T-helper 1 cell treated with Interleukin-12 subunit alpha and Interleukin-12 subunit beta and Interleukin-4 antibody, amounts not matched to agents 30 μg/mL and 1 μg/mL, for 36 hours (primary cell): ENCODE measurements around the gene RPL15.

ENCODE experiments used
- H3K27ac Mint-ChIP-seq: one replicate; pipeline ENCODE4 v1.8.0; 2021; ENCODE audit warnings: mild to moderate bottlenecking, mixed read lengths
- H3K27me3 Mint-ChIP-seq: one replicate; pipeline ENCODE4 v1.8.0; 2021; ENCODE audit warnings: low read depth, mixed read lengths
- H3K36me3 Mint-ChIP-seq: one replicate; pipeline ENCODE4 v1.8.0; 2021; ENCODE audit warnings: low read depth, mixed read lengths
- H3K4me1 Mint-ChIP-seq: one replicate; pipeline ENCODE4 v1.8.0; 2021; ENCODE audit warnings: low read depth, mixed read lengths
- H3K4me3 Mint-ChIP-seq: one replicate; pipeline ENCODE4 v1.8.0; 2021; ENCODE audit warnings: mild to moderate bottlenecking, moderate library complexity, mixed read lengths
- H3K9me3 Mint-ChIP-seq: one replicate; pipeline ENCODE4 v1.8.0; 2021; ENCODE audit warnings: mixed read lengths

The RPL15 gene

DNA sequence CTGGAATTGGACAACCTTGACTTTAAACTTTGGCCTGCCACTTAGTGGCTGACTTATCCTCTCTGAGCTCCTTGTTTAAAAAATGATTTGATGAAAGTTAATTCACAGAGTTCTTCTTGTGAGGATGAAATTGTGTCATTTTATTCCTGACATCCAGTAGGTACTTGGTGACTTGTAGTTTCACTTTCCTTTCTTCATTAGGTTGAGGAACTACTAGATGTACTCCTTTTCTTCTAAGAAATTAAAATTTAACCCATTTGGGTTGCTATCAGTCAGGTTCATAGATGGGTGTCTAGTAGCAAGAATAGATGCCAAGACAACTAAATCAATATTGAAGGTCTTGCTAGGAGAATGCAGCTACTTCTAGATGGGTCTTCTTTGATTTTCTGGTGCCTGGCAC is 33.4 kb downstream of the RPL15 start:
- H3K4me3 Mint-ChIP-seq: peak overlapping the region; percentile 58
- H3K27me3 Mint-ChIP-seq: peaks cover 8% of the 10 kb centered on the region
- peaks cover 27% of the 10 kb centered on the region for H3K4me1 Mint-ChIP-seq
- peaks cover 6% of the 10 kb centered on the region for H3K36me3 Mint-ChIP-seq
- peak overlapping the region; percentile 79 for H3K27ac Mint-ChIP-seq
- H3K9me3 Mint-ChIP-seq: no peaks in the 10 kb centered on the region

DNA sequence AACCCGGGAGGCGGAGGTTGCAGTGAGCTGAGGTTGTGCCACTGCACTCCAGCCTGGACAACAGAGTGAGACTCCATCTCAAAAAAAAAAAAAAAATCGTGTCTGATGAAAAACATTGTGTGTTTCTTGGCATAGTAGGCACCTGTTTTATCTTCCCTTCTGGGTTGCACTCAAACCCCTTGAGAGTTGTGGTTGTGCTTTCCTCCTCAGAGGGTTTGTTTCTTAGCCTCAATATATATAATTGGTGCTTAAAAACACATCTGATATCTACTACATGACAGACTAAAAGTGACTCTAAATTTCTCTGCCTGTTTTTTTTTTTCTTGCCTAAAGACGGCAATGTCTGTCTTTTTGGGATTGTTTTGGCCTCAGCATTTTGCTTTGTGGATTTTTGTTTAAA is 35.7 kb downstream of the RPL15 start:
- H3K27me3 Mint-ChIP-seq: peaks cover 4% of the 10 kb centered on the region
- no peak overlapping the region for H3K4me3 Mint-ChIP-seq
- H3K36me3 Mint-ChIP-seq: peaks cover 6% of the 10 kb centered on the region
- no peaks in the 10 kb centered on the region for H3K9me3 Mint-ChIP-seq
- H3K4me1 Mint-ChIP-seq: peaks cover 23% of the 10 kb centered on the region
- no peak overlapping the region for H3K27ac Mint-ChIP-seq

DNA sequence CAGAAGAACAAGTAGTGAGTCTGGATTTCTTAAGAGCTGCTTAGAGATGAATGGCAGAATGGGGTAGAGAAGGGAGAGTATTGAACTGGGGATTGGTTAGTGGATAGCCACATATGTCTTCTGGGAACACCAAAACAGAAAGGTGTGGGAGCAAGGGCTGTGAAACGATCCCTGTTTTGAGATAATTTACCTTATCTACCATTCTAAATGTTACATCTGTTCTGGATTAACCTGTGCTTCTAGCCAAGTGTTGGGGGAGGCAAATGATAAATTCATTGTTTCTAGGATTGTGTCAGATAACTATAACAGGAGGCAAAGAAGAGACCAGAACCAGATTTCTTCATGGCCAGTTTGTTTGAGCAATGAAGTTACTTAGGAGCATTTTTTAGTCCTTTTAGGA is 36.6 kb downstream of the RPL15 start:
- Mint-ChIP-seq H3K4me1 (peaks cover 23% of the 10 kb centered on the region), H3K9me3 (no peaks in the 10 kb centered on the region), H3K27me3 (no peaks in the 10 kb centered on the region), H3K27ac (no peak overlapping the region), H3K4me3 (no peak overlapping the region), H3K36me3 (peaks cover 3% of the 10 kb centered on the region)

DNA sequence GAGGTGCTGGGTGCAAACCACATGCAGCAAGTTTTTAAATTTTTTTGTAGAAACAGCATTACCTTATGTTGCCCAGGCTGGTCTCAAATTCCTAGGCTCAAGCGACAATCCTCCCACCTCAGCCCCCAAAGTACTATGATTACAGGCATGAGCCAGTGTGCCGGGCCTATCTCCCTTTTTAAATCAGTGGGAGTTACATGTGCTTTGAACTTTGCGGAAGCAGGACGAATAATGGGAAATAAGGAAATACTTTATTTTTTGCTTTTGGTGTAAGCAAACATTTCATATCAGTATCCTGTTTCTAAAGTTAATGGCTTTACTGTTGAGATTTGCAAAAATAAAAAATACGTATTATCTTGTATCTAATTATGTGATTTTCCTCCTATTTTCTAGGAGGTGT is 37.2 kb downstream of the RPL15 start:
- Mint-ChIP-seq H3K36me3 (peaks cover 3% of the 10 kb centered on the region), H3K4me3 (no peak overlapping the region), H3K9me3 (no peaks in the 10 kb centered on the region), H3K4me1 (peaks cover 24% of the 10 kb centered on the region), H3K27me3 (no peaks in the 10 kb centered on the region), H3K27ac (no peak overlapping the region)

DNA sequence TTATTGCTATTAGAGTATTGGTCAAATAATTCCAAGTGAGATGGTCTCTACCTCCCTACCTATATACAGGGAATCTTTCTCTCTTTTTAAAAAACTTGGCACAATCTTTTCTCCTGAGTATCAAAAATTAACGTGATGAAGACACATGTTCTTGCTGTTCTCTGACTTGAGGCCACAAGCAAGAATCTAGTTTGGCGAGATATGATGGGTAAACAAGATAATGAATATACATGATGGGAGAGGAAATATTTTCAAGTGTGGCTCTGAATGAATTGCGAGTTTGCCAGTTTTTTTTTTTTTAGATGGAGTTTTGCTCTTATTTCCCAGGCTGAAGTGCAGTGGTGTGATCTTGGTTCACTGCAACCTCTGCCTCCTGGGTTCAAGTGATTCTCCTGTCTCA is 39.8 kb downstream of the RPL15 start:
- Mint-ChIP-seq H3K36me3 (peaks cover 3% of the 10 kb centered on the region), H3K27me3 (no peaks in the 10 kb centered on the region), H3K9me3 (no peaks in the 10 kb centered on the region), H3K4me1 (peaks cover 6% of the 10 kb centered on the region), H3K4me3 (no peak overlapping the region), H3K27ac (no peak overlapping the region)

DNA sequence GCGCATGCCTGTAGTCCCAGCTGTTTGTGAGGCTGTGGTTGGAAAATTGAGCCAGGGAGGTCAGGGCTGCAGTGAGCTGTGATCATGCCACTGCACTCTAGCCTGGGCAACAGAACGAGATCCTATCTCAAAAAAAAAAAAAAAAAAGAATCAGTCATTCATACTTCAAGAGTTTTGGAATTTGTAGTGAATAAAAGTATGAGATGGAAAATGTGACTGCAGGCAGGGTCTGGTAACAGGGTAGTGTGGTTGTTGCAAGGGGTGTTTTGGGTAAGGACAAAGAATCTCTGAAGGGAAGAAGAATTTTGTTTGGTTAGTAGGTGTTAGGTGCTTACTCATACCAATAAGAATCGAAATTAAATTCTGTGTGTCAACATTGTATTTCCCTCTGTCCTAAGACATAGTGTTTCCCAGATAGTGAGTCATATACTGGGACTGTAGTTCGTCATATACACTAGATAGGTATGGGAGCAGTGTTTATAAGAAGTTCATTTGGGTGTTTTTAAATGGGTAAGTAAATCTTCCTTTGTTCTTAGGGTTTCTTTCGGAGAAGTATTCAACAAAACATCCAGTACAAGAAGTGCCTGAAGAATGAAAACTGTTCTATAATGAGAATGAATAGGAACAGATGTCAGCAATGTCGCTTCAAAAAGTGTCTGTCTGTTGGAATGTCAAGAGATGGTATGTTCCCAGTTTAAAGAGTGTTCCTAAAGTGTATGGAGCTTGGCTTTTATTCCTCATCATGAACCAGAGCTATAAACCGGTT is 42.4 kb downstream of the RPL15 start:
- peaks cover 5% of the 10 kb centered on the region for H3K36me3 Mint-ChIP-seq
- no peaks in the 10 kb centered on the region for H3K9me3 Mint-ChIP-seq
- H3K4me3 Mint-ChIP-seq: no peak overlapping the region
- H3K4me1 Mint-ChIP-seq: peaks cover 2% of the 10 kb centered on the region
- no peaks in the 10 kb centered on the region for H3K27me3 Mint-ChIP-seq
- no peak overlapping the region for H3K27ac Mint-ChIP-seq

DNA sequence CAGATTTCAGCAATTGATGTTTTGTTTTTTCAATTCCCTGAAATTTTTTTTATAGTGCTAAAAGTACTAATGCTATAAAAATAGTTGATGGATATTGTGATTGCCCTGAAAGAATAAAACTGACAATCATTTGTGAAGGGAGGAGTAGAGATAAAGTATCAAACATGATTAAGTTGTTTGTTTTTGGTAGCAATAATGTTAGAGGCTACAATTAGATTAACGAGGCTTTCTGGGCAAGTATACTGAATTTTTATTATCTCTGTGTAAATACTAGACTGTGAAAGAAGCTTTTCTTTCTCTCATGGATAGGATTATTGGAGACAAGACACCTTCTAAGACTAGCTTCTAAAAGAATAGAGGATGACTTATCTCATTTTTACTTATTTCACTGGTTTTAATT is 43.7 kb downstream of the RPL15 start:
- Mint-ChIP-seq H3K4me1 (peaks cover 2% of the 10 kb centered on the region), H3K27ac (no peak overlapping the region), H3K36me3 (peaks cover 6% of the 10 kb centered on the region), H3K27me3 (no peaks in the 10 kb centered on the region), H3K4me3 (no peak overlapping the region), H3K9me3 (no peaks in the 10 kb centered on the region)

DNA sequence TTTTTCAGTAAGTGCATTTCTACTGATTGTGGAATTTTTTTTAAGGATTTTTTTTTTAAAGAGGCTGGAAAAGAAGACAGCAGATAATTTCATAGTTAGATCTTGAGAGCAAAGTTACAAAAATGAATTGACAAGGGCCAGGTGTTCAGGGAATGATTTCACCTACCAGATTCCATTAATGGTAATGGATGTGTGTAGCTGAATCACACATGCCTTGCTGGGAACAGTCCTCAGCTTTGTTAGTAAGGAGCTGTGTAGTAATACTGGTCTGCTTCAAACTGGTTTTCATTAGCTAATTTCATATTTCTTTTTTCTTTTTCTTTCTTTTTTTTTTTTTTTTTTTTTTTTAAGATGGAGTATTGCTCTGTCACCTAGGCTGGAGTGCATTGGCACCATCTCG is 44.1 kb downstream of the RPL15 start:
- H3K9me3 Mint-ChIP-seq: no peaks in the 10 kb centered on the region
- H3K4me1 Mint-ChIP-seq: peaks cover 2% of the 10 kb centered on the region
- peaks cover 6% of the 10 kb centered on the region for H3K36me3 Mint-ChIP-seq
- H3K4me3 Mint-ChIP-seq: no peak overlapping the region
- no peak overlapping the region for H3K27ac Mint-ChIP-seq
- no peaks in the 10 kb centered on the region for H3K27me3 Mint-ChIP-seq

DNA sequence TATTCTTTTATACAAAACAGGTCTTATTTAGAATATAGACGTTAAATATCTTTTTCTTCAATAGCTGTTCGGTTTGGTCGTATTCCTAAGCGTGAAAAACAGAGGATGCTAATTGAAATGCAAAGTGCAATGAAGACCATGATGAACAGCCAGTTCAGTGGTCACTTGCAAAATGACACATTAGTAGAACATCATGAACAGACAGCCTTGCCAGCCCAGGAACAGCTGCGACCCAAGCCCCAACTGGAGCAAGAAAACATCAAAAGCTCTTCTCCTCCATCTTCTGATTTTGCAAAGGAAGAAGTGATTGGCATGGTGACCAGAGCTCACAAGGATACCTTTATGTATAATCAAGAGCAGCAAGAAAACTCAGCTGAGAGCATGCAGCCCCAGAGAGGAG is 45.0 kb downstream of the RPL15 start:
- peaks cover 3% of the 10 kb centered on the region for H3K36me3 Mint-ChIP-seq
- no peak overlapping the region for H3K27ac Mint-ChIP-seq
- peaks cover 2% of the 10 kb centered on the region for H3K4me1 Mint-ChIP-seq
- no peak overlapping the region for H3K4me3 Mint-ChIP-seq
- H3K9me3 Mint-ChIP-seq: no peaks in the 10 kb centered on the region
- no peaks in the 10 kb centered on the region for H3K27me3 Mint-ChIP-seq

DNA sequence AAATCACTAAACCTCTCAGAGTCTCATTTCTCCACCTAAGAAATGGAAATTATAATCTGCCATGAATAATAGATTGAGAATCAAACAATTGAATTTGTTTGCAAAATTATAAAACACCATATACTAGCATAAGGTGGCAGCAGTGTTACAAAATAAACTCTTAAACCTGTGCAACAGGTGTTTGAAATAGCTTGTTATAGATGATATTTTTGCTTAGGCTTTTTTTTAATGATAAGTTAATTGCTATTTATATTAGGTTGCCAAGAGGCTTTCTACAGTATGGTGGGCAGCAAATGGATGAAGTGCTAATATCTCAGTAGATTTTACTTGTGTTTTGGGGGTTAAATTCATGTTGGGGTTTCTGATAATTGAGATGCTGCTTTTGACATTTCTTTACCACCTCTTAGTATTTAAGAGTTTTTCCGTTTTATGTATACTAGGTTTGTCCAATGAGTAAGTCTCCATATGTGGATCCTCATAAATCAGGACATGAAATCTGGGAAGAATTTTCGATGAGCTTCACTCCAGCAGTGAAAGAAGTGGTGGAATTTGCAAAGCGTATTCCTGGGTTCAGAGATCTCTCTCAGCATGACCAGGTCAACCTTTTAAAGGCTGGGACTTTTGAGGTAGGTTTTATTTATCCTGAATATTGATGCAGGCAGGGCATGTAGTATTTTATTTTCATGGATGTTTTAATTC is 47.8 kb downstream of the RPL15 start:
- H3K27ac Mint-ChIP-seq: no peak overlapping the region
- H3K27me3 Mint-ChIP-seq: no peaks in the 10 kb centered on the region
- no peaks in the 10 kb centered on the region for H3K4me1 Mint-ChIP-seq
- H3K9me3 Mint-ChIP-seq: no peaks in the 10 kb centered on the region
- H3K36me3 Mint-ChIP-seq: peaks cover 3% of the 10 kb centered on the region
- no peak overlapping the region for H3K4me3 Mint-ChIP-seq

DNA sequence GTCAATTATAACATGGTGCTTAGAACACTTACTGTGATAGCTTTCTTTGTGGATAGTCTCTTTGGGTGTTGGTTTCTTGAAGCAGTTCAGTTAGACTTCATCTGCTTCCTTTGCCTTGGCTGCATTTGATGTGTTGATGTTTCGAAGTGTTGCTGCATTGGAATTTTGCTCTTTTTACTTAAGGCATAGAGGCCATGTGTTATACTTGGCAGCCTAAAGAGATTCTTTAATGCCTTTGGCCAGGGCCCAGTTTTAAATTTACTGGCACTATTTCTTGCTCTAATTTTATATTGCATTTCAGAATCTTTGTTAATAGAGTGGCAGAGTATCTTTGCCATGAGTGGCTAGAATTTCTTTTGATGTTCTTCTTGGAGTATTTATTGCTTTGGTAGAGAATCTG is 49.4 kb downstream of the RPL15 start:
- no peaks in the 10 kb centered on the region for H3K4me1 Mint-ChIP-seq
- H3K27ac Mint-ChIP-seq: no peak overlapping the region
- no peaks in the 10 kb centered on the region for H3K27me3 Mint-ChIP-seq
- H3K9me3 Mint-ChIP-seq: no peaks in the 10 kb centered on the region
- H3K36me3 Mint-ChIP-seq: peaks cover 3% of the 10 kb centered on the region
- no peak overlapping the region for H3K4me3 Mint-ChIP-seq

DNA sequence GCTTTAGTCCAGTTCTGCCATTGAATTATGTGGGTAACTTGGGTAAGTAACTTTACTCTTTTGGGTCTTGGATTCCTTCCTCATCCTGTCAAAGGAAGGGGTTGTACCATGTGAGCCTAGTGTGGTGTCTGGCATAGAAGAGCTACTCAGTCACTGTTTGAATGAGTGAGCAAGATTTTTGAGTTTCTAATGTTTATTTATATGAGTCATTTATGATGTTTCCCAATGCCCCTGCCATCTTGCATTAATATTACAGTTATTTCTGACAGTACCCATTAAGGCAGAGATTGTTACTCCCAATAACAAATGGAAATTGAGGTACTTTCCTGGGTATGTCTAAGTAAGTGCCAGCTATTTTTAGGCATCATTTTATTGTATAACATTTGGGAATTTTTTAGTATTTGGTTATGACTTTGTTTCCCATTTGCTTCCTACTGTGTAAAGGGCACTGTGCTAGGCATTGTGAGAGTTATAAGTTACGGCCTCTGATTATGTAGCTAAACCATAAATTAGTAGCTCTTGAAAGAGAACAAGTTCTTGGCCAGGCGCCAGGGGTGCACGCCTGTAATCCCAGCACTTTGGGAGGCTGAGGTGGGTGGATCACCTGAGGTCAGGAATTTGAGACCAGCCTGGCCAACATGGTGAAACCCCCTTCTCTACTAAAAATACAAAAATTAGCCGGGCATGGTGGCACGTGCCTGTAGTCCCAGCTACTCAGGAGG is 51.7 kb downstream of the RPL15 start:
- Mint-ChIP-seq H3K27me3 (no peaks in the 10 kb centered on the region), H3K36me3 (peaks cover 1% of the 10 kb centered on the region), H3K27ac (no peak overlapping the region), H3K4me1 (no peaks in the 10 kb centered on the region), H3K9me3 (no peaks in the 10 kb centered on the region), H3K4me3 (no peak overlapping the region)

DNA sequence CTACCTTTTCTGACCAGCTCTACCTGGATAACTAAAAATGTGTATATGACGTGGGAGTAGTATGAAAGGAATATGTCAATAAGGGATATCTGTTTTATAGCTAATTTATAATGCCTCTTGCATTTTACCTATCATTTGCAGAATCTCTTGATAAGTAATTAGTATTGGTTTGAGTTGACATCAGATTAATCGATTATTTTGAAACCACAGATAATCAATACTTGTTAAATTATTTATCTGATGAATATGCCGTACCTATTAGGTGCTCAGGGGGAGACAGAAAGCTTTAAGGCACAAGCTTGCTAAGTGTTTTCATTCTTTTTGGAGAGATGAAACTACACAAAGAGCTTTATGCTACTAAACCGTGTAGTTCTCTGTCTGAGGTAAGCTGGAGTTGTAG is 52.5 kb downstream of the RPL15 start:
- Mint-ChIP-seq H3K36me3 (peaks cover 1% of the 10 kb centered on the region), H3K4me1 (no peaks in the 10 kb centered on the region), H3K9me3 (no peaks in the 10 kb centered on the region), H3K27me3 (no peaks in the 10 kb centered on the region), H3K27ac (no peak overlapping the region), H3K4me3 (no peak overlapping the region)
